ENCODE data around the gene MTREX.

DNA sequence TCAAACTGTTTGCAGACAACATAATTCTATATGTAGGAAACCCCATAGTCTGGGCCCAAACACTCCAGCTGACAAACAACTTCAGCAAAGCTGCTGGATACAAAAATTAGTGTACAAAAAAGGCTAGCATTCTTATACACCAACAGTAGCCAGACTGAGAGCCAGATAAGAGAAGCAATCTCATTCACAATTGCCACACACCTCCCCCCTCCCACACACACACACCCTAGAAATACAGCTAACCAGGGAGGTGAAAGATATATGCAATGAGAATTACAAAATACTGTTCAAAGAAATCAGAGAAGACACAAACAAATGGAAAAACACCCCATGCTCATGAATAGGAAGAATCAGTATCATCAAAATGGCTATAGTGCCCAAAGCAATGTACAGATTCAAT is 9.0 kb downstream of the MTREX start:
- TF ChIP-seq, protein P1, sequence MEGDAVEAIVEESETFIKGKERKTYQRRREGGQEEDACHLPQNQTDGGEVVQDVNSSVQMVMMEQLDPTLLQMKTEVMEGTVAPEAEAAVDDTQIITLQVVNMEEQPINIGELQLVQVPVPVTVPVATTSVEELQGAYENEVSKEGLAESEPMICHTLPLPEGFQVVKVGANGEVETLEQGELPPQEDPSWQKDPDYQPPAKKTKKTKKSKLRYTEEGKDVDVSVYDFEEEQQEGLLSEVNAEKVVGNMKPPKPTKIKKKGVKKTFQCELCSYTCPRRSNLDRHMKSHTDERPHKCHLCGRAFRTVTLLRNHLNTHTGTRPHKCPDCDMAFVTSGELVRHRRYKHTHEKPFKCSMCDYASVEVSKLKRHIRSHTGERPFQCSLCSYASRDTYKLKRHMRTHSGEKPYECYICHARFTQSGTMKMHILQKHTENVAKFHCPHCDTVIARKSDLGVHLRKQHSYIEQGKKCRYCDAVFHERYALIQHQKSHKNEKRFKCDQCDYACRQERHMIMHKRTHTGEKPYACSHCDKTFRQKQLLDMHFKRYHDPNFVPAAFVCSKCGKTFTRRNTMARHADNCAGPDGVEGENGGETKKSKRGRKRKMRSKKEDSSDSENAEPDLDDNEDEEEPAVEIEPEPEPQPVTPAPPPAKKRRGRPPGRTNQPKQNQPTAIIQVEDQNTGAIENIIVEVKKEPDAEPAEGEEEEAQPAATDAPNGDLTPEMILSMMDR (IDR thresholded peaks at IDR 0.05; ENCODE audit: low read depth, low read length): no peak
- TF ChIP-seq EZH2phosphoT487 (IDR thresholded peaks at IDR 0.05; ENCODE audit: low read depth): no peak

Data from OCI-LY3 (cell line).